Osteocyte (in vitro differentiated cells): Measurements from ENCODE around the gene GPR107. TPM values are rescaled to one million over a fixed set of nuclear protein-coding genes. Genes with fewer than 3 reads are reported as not detected.
A peak's percentile ranks its signal among the peaks of the same experiment; 100 is the strongest.

Experiments used
- DNase-seq: peaks from one replicate; pipeline ENCODE4 v3.0.0; 2021; ENCODE audit warnings: mixed read lengths; ENCODE audit not compliant: unreplicated experiment; ENCODE audit errors: extremely low spot score
- H3K27ac Mint-ChIP-seq: one replicate; pipeline ENCODE4 v1.8.0; 2021; ENCODE audit warnings: mild to moderate bottlenecking, mixed read lengths; ENCODE audit not compliant: unreplicated experiment
- H3K27me3 Mint-ChIP-seq: one replicate; pipeline ENCODE4 v1.8.0; 2021; ENCODE audit warnings: mixed read lengths; ENCODE audit not compliant: unreplicated experiment
- H3K36me3 Mint-ChIP-seq: one replicate; pipeline ENCODE4 v1.8.0; 2021; ENCODE audit warnings: mixed read lengths; ENCODE audit not compliant: unreplicated experiment
- H3K4me1 Mint-ChIP-seq: one replicate; pipeline ENCODE4 v1.8.0; 2021; ENCODE audit warnings: mixed read lengths; ENCODE audit not compliant: unreplicated experiment
- H3K4me3 Mint-ChIP-seq: one replicate; pipeline ENCODE4 v1.8.0; 2021; ENCODE audit warnings: mild to moderate bottlenecking, moderate library complexity, mixed read lengths; ENCODE audit not compliant: unreplicated experiment
- H3K9me3 Mint-ChIP-seq: one replicate; pipeline ENCODE4 v1.8.0; 2021; ENCODE audit warnings: mixed read lengths; ENCODE audit not compliant: unreplicated experiment
- total RNA-seq: library from RNA; stranded (reverse); gene quantifications from 2 replicates; pipeline ENCODE4 v1.2.1, GENCODE V29; 2021
- TF ChIP-seq, protein P1 (sequence below): fragments of 200-600 bp; sonication (generic); IDR thresholded peaks from 2 replicates; pipeline ENCODE4 v1.5.0; 2021; ENCODE audit warnings: antibody characterized with exemption, mild to moderate bottlenecking, moderate library complexity

The GPR107 gene
- total RNA-seq, 1 donor from 2014 or later = 57.0 TPM

DNA sequence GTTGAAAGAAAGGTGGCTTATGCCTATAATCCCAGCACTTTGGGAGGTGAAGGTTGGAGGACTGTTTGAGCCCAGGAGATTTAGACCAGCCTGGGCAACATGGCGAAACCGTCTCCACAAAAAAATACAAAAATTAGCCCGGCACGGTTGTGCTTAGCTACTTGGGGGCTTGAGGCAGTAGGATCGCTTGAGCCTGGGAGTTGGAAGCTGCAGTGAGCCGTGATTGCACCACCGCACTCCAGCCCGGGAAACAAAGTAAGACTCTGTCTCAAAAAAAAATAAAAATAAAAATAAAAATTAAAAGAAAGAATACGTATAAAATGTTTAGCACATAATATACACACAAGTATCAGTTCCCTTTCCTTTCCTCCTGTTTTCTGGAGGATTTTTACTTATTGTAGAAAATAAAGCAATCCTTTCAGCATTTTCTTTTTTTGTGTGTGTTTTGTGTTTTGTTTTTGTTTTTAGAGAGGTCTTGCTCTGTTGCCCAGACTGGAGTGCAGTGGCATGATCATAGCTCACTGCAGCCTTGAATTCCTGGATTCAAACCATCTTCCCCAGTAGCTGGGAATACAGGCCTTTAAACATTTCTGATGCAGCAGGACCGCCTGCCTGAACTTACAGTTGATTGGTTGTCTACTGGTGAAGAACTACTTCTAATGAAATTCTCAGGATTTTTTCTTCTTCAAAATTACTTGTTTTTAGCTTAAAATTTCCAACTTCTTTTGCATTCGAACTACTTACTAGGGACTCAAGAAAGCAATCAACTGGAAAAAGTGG is 4.1 kb upstream of the GPR107 start:
- H3K27ac Mint-ChIP-seq = no peak overlapping the region
- no peaks in the 10 kb centered on the region for H3K27me3 Mint-ChIP-seq
- peaks cover 3% of the 10 kb centered on the region for H3K36me3 Mint-ChIP-seq
- H3K4me1 Mint-ChIP-seq = peaks cover 21% of the 10 kb centered on the region
- TF ChIP-seq, protein P1, sequence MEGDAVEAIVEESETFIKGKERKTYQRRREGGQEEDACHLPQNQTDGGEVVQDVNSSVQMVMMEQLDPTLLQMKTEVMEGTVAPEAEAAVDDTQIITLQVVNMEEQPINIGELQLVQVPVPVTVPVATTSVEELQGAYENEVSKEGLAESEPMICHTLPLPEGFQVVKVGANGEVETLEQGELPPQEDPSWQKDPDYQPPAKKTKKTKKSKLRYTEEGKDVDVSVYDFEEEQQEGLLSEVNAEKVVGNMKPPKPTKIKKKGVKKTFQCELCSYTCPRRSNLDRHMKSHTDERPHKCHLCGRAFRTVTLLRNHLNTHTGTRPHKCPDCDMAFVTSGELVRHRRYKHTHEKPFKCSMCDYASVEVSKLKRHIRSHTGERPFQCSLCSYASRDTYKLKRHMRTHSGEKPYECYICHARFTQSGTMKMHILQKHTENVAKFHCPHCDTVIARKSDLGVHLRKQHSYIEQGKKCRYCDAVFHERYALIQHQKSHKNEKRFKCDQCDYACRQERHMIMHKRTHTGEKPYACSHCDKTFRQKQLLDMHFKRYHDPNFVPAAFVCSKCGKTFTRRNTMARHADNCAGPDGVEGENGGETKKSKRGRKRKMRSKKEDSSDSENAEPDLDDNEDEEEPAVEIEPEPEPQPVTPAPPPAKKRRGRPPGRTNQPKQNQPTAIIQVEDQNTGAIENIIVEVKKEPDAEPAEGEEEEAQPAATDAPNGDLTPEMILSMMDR = no peak
- H3K9me3 Mint-ChIP-seq = no peaks in the 10 kb centered on the region
- no peak overlapping the region for H3K4me3 Mint-ChIP-seq
- no peak for DNase-seq

DNA sequence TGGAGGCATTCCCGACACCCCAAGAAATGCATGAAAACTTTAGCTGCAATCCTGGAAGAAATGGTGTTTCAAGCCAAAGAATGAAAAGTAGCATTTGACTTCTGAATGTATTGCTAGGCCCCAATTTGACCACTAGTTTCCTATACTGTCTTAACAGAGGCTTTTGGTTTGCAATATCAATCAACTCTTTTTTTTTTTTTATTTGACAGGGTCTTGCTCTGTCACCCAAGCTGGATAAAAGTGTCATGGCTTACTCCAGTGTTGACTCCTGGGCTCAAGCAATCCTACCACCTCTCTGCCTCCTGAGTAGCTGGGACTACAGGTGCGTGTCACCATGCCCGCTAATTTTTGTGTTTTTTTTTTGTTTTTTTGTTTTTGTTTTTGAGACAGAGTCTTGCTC is 3.2 kb upstream of the GPR107 start:
- Mint-ChIP-seq H3K27ac (no peak overlapping the region), H3K4me1 (peaks cover 21% of the 10 kb centered on the region), H3K36me3 (peaks cover 3% of the 10 kb centered on the region), H3K9me3 (no peaks in the 10 kb centered on the region), H3K4me3 (no peak overlapping the region), H3K27me3 (no peaks in the 10 kb centered on the region)
- no peak for DNase-seq
- TF ChIP-seq, protein P1 = no peak

DNA sequence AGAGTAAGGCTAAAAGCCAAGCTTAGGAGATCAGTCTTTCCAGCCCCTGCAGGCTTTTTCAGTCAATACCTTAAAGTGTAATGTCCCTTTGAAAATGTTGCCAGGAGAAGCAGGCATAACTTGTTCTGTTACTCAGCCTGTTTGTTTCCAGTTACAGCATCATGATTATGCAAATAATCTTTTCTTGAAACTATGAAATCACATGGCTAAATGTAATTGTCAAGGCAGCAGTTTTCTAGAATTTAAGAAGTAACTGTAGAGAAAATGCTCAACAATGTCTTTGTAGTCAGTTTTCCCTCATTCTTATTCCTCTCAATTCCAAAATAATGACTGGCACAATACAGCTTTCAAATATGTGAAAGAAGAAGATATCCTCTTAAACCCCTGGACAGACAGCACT is 1.9 kb upstream of the GPR107 start:
- Mint-ChIP-seq H3K36me3 (peaks cover 3% of the 10 kb centered on the region), H3K4me3 (peak overlapping the region; percentile 45), H3K27ac (peak overlapping the region; percentile 23), H3K27me3 (no peaks in the 10 kb centered on the region), H3K9me3 (no peaks in the 10 kb centered on the region), H3K4me1 (peaks cover 19% of the 10 kb centered on the region)
- DNase-seq = no peak
- TF ChIP-seq, protein P1 = no peak

GRCh38 chr9:130053109-130053503 is 600 bp upstream of the GPR107 start:
- DNase-seq = no peak
- TF ChIP-seq, protein P1 = no peak
- Mint-ChIP-seq H3K27ac (peak overlapping the region; percentile 93), H3K27me3 (no peaks in the 10 kb centered on the region), H3K4me3 (peak overlapping the region; percentile 94), H3K4me1 (peaks cover 21% of the 10 kb centered on the region), H3K36me3 (peaks cover 3% of the 10 kb centered on the region), H3K9me3 (no peaks in the 10 kb centered on the region)

DNA sequence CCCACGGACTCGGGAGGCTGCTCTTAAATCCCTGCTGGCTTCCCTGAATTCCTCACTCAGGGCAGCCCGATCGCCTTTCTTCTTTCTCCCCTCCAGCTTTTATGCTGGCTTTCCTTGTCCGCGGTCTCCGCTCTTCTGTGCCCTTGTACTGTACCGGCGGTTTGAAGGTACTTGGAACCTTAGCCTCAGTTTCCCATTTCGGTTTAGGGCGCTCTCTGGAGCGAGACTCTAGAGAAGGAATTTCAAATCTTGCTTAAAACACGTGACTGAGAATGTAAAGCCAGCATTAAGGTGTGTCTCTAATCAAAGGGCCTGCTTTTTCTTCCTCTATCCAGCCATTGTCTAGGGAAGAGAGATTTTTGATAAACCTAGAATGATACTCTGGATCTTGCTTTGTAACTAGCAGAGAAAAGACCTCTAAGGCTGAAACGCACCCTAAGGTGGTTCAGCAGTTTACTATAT is 650 bp downstream of the GPR107 start:
- TF ChIP-seq, protein P1 = no peak
- no peak for DNase-seq
- H3K27ac Mint-ChIP-seq = peak overlapping the region; percentile 93
- H3K27me3 Mint-ChIP-seq = no peaks in the 10 kb centered on the region
- peaks cover 28% of the 10 kb centered on the region for H3K4me1 Mint-ChIP-seq
- no peaks in the 10 kb centered on the region for H3K9me3 Mint-ChIP-seq
- peaks cover 4% of the 10 kb centered on the region for H3K36me3 Mint-ChIP-seq
- peak overlapping the region; percentile 94 for H3K4me3 Mint-ChIP-seq
